Dedifferentiated amniotic fluid mesenchymal stem cell (primary cell): ENCODE results near the gene PTPRU.

Experiments used
- DNase-seq: peaks from one replicate; pipeline ENCODE4 v3.0.0-alpha.2; 2016; ENCODE audit errors: extremely low spot score

Gene PTPRU

DNA sequence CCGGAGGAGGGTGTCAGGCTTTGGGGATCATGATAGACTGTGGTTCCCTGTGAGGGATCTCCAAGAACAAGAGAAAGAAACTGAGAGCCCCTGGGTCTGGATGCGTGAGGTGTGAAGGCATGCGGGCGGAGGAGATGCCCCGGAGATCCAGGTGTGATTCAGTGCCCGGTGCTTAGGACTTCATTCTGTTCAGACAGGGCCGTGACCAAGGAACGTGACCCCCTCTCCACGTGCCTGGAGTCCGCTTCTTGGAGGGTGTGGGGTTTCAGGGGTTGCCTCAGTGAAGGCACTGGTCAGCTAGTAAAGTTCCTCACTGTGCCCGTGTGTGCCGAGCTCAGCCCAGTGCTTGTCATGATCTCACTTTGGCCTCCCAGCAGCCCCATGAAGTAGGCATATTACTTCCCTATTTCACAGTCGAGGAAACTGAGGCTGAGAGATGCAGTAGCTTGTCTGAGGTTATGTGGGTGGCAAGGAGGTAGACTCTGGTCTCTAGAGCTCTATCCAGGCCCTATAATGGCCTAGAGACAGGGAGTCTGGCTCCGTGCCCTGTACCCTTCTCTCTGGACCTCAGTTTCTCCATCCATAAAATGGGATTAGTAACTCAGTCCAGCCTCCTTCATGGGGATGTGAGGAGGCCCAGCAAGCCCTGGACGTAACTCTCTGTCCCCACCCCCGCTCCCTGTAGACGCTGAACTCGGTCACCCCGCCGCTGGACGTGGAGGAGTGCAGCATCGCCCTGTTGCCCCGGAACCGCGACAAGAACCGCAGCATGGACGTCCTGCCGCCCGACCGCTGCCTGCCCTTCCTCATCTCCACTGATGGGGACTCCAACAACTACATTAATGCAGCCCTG is 81.0 kb downstream of the PTPRU start:
- DNase-seq = no peak

GRCh38 chr1:29317916-29318530 is 81.7 kb downstream of the PTPRU start:
- DNase-seq = no peak

DNA sequence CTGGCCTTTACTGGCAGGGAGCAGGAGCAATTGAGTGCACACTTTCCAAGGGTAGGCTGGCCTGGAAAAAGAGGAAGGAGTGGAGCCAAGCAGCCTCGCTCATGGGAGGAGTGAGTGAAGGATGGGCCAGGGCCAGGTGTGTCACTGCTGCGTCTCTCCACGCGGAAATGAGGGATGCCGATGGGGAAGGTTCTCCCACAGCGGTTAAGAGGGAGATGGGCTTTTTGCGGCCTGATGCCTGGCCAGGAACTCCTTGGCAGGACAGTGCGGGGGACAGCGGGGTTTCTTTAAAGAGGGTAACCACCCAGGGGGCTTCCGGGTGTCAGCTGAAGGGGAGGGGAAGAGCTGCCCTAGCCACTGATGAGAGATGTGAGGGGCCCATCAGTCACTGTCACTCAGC is 82.4 kb downstream of the PTPRU start:
- DNase-seq = no peak

GRCh38 chr1:29319300-29320110 is 83.2 kb downstream of the PTPRU start:
- DNase-seq = no peak

DNA sequence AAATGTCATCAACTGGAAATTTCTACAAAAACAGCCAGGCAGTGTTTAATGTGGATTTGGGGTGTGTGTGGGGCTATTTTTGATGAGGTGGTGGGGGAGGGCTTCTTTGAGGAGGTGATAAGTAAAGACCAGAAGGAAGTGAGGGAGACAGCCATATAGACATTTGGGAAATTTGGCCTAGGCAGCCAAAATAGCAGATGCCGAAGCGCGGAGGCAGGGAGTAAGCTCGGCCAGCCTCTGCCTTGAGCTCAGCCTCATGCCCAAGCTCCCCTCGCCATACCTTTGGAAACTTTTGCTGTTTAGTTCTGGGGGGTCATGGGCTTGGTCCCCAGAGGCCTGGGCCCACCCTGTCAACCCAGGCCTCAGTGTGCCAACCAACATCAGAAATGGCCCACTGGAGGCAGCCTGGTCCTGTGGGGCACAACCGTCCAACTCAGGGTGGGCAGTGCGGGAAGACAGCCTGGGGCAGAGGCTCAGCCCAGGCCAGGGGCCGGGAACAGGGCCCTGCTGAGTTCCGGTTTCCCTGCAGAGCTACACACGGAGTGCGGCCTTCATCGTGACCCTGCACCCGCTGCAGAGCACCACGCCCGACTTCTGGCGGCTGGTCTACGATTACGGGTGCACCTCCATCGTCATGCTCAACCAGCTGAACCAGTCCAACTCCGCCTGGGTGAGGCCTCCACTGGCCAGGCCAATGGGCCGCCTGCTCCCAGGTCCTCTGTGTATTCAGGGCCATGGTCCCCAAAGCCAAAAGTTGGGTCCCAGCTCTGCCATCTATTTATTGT is 84.0 kb downstream of the PTPRU start:
- DNase-seq = no peak

- DNase-seq = no peak
Measured at GRCh38 chr1:29321176-29321575, 84.9 kb downstream of the PTPRU start.

GRCh38 chr1:29322147-29322694 is 85.9 kb downstream of the PTPRU start:
- DNase-seq = no peak

GRCh38 chr1:29322861-29323585 is 86.7 kb downstream of the PTPRU start:
- DNase-seq = no peak

GRCh38 chr1:29323636-29324035 is 87.3 kb downstream of the PTPRU start:
- DNase-seq = no peak

GRCh38 chr1:29324202-29324601 is 87.9 kb downstream of the PTPRU start:
- DNase-seq = no peak

DNA sequence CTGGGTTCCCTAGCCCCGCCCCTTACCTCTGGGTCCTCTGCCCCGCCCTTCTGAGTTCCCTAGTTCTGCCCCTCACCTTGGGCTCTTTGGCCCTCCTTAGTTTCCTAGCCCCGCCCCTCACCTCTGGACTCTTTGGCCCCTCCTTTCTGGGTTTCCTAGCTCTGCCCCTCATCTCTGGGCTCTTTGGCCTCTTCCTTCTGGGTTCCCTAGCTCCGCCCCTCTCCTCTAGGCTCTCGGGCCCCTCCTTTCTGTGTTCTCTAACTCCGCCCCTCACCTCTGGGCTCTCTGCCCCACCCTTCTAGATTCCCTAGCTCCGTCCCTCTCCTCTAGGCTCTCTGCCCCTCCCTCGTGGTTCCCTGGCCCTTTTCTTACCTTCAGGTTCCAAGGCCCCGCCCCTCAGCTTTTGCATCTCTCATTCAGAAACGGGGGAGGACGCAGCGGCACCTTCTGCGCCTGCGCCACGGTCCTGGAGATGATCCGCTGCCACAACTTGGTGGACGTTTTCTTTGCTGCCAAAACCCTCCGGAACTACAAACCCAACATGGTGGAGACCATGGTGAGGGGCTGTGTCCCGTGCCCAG is 88.5 kb downstream of the PTPRU start:
- no peak for DNase-seq

GRCh38 chr1:29325675-29326074 is 89.4 kb downstream of the PTPRU start:
- DNase-seq = no peak

- no peak for DNase-seq
Measured at GRCh38 chr1:29326123-29326522, 89.8 kb downstream of the PTPRU start.

DNA sequence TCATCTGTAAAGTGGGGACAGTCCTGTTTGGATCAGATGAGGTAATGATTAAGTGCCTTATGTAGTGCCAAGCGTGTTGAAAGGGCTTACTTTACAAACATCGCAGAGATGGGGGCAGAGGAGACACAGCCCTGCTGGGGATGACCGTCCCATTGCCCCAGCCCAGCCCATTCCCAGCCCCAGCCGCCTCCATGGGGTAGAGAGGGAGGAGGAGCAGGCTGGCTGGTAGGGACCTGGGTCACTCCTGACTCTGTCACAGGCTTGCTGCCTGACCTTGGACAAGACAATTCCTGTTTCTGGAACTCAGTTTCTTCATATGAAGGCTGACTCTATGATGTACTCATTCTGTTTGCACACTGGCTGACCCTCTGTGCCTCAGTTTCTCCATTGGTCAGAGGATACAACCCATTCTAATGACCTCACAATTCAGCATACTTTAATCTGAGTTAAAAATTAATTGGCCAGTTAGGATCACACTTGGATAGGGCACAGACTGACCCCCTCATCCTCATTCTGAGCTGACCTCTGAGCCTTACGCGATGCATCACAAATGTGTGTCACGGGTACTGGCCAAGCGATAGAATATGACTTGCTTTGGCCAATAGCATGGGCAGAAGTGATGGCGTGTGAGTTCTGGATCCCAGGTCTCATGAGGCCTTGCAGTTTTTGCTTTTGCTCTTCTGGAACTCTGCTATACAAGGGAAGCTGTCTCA is 91.1 kb downstream of the PTPRU start:
- DNase-seq = no peak

- no peak for DNase-seq
Measured at GRCh38 chr1:29329022-29329775, 92.9 kb downstream of the PTPRU start.

DNA sequence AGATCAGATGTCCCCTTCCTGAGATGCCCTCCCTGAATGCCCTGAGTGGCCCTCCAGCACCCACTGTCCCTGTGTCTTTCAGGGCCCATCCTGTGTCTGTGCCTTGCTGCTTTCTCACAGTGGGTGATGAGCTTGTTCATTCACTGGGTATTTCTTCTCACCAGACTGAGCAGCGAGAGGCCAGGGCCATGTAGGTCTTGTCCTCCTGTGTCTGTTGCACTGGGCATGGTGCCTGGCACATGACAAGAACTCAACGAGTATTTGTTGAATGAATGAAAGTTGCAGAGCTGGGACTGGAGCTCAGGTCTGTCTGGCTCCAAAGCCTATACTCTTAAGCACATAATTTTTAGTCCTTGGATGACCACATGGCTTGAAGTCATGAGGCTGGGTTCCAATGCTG is 93.8 kb downstream of the PTPRU start:
- DNase-seq = no peak

- no peak for DNase-seq
Measured at GRCh38 chr1:29330856-29331255, 94.5 kb downstream of the PTPRU start.

- no peak for DNase-seq
Measured at GRCh38 chr1:29331309-29331708, 95.0 kb downstream of the PTPRU start.

DNA sequence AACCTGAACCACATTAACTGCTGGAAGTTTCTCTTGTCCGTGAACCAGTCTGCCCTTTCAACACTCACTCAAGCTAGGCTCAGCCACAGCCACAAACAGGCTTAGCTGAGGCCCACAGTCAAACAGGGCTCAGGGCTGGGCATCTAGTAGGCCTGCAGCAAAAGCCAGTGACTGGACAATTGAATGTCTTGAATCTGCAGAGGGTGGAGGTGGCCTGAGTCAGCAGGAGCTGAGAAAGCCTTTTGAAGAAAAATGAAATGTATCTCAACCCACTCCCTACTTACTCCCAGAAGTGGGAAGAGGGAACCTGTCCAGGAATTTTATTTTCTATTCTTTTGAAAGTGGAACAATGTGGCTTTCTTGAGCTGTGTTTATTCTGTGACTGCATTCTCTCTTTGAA is 95.4 kb downstream of the PTPRU start:
- no peak for DNase-seq
